Thyroid gland (tissue), 4 donors: Measurements from ENCODE around the gene ABCD3. TPM values are rescaled to one million over a fixed set of nuclear protein-coding genes. Genes with fewer than 3 reads are reported as not detected.

ENCODE experiments used
- DNase-seq, 2 donors: peaks; one replicate each; pipeline ENCODE4 v3.0.0-alpha.2; 2019
- H3K27ac ChIP-seq, 3 donors: fragments of 200-600 bp; sonication (generic); 1 replicate in 2 of 3; 2 replicates in 1 of 3; pipeline ENCODE4 v1.5.1; 2016 to 2019; ENCODE audit warnings: mild to moderate bottlenecking in 1 of 3, moderate library complexity in 1 of 3
- H3K27me3 ChIP-seq: fragments of 200-600 bp; sonication (generic); one replicate; pipeline ENCODE4 v1.5.1; 2019
- H3K36me3 ChIP-seq, 2 donors: fragments of 200-600 bp; sonication (generic); one replicate each; pipeline ENCODE4 v1.5.1; 2016 to 2019
- H3K4me1 ChIP-seq, 2 donors: fragments of 200-600 bp; sonication (generic); one replicate each; pipeline ENCODE4 v1.5.1; 2017 to 2019
- H3K4me3 ChIP-seq, 3 donors: fragments of 200-600 bp; sonication (generic); replicated peaks in 1 of 3; 1 replicate in 2 of 3; 2 replicates in 1 of 3; pipeline ENCODE4 v1.5.1; 2016; ENCODE audit warnings: mild to moderate bottlenecking in 1 of 3
- H3K9me3 ChIP-seq: fragments of 200-600 bp; sonication (generic); one replicate; pipeline ENCODE4 v1.5.1; 2017
- POLR2A ChIP-seq, 2 donors: fragments of 450-650 bp; IDR thresholded peaks; one replicate each; pipeline ENCODE4 v1.6.1; 2017; ENCODE audit warnings: antibody characterized with exemption in 2 of 2, mild to moderate bottlenecking in 2 of 2, moderate library complexity in 1 of 2
- WGBS, 2 donors: methylation state at CpG; one replicate each; pipeline ENCODE4 v1.1.5; 2017; 5-methylcytosine and 5-hydroxymethylcytosine counted together
- intact Hi-C: fragments of 100-400 bp; cut with DNase I; formaldehyde crosslinking; loops from one replicate; pipeline ENCODE4 v1.15.1; 2023
- total RNA-seq, 4 donors: library from RNA; depleted of rRNA; stranded (reverse); fragments of >200 nt; gene quantifications; one replicate each; pipeline ENCODE4 v1.2.3, GENCODE V29; 2016
- TF ChIP-seq, protein P1 (sequence below), 6 experiments: fragments of 200-600 bp in 3 of 6; fragments of 450-650 bp in 3 of 6; sonication (generic) in 3 of 6; IDR thresholded peaks; one replicate each; pipeline ENCODE4 v1.5.1; 2016 to 2019; ENCODE audit warnings: antibody characterized with exemption in 6 of 6, mild to moderate bottlenecking in 2 of 6, inconsistent platforms in 1 of 6, moderate library complexity in 1 of 6

The ABCD3 gene
- total RNA-seq, 4 donors from 2014 or later: 45.3 to 52.1 (median 49.2) TPM

DNA sequence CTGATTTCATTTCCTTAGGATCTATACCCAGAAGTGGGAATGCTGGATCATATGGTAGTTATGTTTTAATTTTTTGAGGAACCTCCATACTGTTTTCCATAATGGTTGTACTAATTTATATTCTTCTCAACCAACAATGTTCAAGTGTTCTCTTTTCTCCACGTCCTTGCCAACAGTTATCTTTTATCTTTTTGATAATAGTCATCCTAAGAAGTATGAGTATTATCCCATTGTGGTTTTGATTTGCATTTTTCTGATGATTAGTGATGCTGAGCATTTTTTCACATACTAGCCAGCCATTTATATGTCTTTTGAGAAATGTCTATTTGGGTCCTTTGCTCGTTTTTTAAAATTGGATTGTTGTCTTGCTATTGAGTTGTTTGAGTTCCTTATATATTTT, 38.5 kb downstream of the ABCD3 start:
- no peak overlapping the region for H3K4me3 ChIP-seq
- H3K27me3 ChIP-seq: no peaks in the 10 kb centered on the region
- no peaks in the 10 kb centered on the region for H3K36me3 ChIP-seq
- H3K4me1 ChIP-seq: no peaks in the 10 kb centered on the region
- 89 to 91% methylated on average over 2 of the region's 2 CpGs for WGBS, 2 donors
- TF ChIP-seq, protein P1, sequence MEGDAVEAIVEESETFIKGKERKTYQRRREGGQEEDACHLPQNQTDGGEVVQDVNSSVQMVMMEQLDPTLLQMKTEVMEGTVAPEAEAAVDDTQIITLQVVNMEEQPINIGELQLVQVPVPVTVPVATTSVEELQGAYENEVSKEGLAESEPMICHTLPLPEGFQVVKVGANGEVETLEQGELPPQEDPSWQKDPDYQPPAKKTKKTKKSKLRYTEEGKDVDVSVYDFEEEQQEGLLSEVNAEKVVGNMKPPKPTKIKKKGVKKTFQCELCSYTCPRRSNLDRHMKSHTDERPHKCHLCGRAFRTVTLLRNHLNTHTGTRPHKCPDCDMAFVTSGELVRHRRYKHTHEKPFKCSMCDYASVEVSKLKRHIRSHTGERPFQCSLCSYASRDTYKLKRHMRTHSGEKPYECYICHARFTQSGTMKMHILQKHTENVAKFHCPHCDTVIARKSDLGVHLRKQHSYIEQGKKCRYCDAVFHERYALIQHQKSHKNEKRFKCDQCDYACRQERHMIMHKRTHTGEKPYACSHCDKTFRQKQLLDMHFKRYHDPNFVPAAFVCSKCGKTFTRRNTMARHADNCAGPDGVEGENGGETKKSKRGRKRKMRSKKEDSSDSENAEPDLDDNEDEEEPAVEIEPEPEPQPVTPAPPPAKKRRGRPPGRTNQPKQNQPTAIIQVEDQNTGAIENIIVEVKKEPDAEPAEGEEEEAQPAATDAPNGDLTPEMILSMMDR (IDR thresholded peaks at IDR 0.05): no peak
- intact Hi-C loops: no loop called here
- H3K9me3 ChIP-seq: no peaks in the 10 kb centered on the region
- no peak overlapping the region for H3K27ac ChIP-seq
- DNase-seq: no peak

DNA sequence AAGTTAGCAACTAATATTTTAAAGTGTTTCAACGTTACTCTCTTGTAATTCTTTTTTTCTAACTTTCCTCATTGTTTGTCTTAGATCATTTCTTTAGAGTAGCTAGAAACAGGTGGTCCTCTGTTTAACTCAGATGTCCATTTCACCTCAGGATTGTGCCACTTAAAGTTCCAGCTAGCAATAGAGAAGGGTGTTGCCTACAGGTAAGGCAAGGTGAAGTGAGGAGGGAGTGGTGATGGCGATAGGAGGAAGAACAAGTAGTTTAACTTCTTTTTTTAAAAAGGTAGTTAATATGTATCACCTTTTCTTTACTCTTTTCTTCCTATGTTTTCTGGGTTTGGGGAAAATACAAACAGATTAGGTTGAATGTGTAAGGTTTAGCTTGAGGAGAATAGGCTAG, 44.4 kb downstream of the ABCD3 start:
- Histone ChIP-seq H3K27ac (no peak overlapping the region), H3K36me3 (peaks cover 0 to 3% of the 10 kb centered on the region in 2 donors), H3K4me3 (no peak overlapping the region), H3K27me3 (no peaks in the 10 kb centered on the region), H3K9me3 (no peaks in the 10 kb centered on the region), H3K4me1 (no peaks in the 10 kb centered on the region)
- 82 to 87% methylated on average over 2 of the region's 2 CpGs for WGBS, 2 donors
- intact Hi-C loops: no loop called here
- DNase-seq: no peak
- TF ChIP-seq, protein P1 (IDR thresholded peaks at IDR 0.05): no peak
- TF ChIP-seq POLR2A (IDR thresholded peaks at IDR 0.05): no peak

DNA sequence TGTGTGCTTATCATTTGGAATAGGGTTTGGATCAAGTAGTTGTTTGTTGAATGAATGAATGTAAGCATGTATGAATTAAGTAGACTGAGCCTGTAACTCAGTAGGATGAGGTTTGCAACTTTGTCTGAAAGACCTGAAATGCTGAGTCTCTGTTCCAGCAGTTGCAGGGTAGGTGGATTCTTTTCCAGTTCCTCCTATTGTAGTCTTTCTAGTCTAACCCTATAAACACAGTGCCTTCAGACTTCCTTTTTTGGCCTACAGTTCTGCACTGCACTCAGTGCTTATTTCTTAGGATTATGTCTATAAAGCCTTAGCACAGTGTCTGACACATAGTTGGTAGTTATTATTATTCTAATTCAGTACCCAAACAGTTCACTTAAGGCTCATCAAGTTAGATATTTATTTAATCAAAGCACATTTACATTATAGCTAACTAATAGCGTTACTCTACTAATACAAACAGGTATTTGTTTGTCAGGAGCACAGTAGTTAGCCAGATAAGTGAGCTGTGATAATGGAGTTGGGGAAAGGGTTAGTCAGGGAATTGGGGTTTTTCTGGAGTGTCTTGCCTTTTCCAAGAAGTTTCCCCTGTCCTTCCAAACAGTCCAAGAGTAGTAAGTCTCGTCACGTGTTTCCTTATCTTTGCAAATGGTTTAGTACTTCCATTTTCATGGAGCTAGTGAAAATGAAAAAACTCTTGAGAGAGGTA, 45.0 kb downstream of the ABCD3 start:
- Histone ChIP-seq H3K9me3 (no peaks in the 10 kb centered on the region), H3K4me1 (no peaks in the 10 kb centered on the region), H3K36me3 (peaks cover 0 to 3% of the 10 kb centered on the region in 2 donors), H3K27me3 (no peaks in the 10 kb centered on the region), H3K27ac (no peak overlapping the region), H3K4me3 (no peak overlapping the region)
- intact Hi-C loops: no loop called here
- TF ChIP-seq POLR2A (IDR thresholded peaks at IDR 0.05): no peak
- TF ChIP-seq, protein P1 (IDR thresholded peaks at IDR 0.05): no peak
- WGBS, 2 donors: 84 to 85% methylated on average over 3 of the region's 3 CpGs
- DNase-seq: no peak

DNA sequence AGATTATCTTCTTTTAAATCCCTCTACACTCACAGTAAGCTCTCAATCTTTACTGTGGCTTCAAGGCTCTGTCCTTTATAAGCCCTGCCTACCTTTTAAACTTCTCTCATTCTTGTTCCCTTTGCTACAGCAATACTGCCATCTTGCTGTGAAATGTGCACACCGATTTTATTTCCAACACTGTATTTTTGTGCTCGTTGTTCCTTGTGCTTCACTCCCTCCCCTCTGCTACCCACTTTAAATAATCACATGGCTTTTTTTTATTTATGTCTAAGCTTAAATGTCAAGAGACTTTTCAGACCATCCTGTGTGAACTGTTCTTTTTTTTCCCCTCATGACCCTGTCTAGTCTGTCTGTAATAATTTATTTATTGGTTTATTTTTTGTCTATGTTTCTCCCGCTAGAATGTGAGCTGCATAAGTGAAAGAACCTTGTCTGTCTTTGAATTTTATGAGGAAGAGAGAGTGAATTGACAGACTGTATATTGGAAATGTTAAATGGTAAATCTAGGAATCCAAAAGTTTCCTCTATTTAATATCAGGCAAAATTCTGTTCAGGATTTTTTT, 45.7 kb downstream of the ABCD3 start:
- H3K9me3 ChIP-seq: no peaks in the 10 kb centered on the region
- DNase-seq: no peak
- H3K27ac ChIP-seq: no peak overlapping the region
- TF ChIP-seq, protein P1 (IDR thresholded peaks at IDR 0.05): peak in 4 of 6 experiments; percentile 46 to 57 (median 52)
- no peak for TF ChIP-seq POLR2A (IDR thresholded peaks at IDR 0.05)
- no peaks in the 10 kb centered on the region for H3K4me1 ChIP-seq
- H3K27me3 ChIP-seq: no peaks in the 10 kb centered on the region
- H3K36me3 ChIP-seq: peaks cover 0 to 3% of the 10 kb centered on the region in 2 donors
- WGBS, 2 donors: 79 to 80% methylated on average over 3 of the region's 3 CpGs
- H3K4me3 ChIP-seq: no peak overlapping the region
- intact Hi-C loops: no loop called here

DNA sequence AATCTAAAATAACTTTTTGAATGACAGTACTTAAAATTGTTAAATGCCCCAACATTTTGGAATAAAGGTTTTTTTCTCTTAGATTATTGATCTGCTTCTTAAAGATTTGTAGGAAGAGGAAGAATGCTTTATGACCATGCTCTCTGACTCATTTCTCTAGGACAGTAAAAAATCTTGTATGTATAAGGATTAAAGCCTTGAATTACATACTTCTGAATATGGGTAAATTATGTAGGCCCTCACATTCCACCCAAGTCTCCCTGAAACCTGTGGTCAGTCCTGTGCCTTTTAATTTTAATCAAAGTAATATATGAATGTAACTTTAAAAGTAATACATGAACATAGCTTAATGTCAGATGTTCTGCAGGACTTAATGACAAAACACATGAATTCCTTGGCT, 50.5 kb downstream of the ABCD3 start:
- Histone ChIP-seq H3K27ac (no peak overlapping the region), H3K36me3 (peaks cover 0 to 3% of the 10 kb centered on the region in 2 donors), H3K4me1 (no peaks in the 10 kb centered on the region), H3K9me3 (no peaks in the 10 kb centered on the region), H3K4me3 (no peak overlapping the region), H3K27me3 (no peaks in the 10 kb centered on the region)
- TF ChIP-seq, protein P1 (IDR thresholded peaks at IDR 0.05): no peak
- no peak for TF ChIP-seq POLR2A (IDR thresholded peaks at IDR 0.05)
- DNase-seq: no peak
- intact Hi-C loops: no loop called here
